Lower lobe of right lung (tissue), 2 donors: ENCODE measurements around the gene EMP1. TPM values are rescaled to one million over a fixed set of nuclear protein-coding genes. Genes with fewer than 3 reads are reported as not detected.
"Not testable (repeated sequence)": the region's sequence is repeated elsewhere in the genome, so short reads cannot be mapped to it uniquely, and the experiment has no call there.

Experiments
- ATAC-seq, 2 donors: fragments of 200-7000 bp; cut with Tn5 transposase; one replicate each; pipeline ENCODE4 v1.9.1; 2020 to 2022; ENCODE audit warnings: mild to moderate bottlenecking in 2 of 2, moderate library complexity in 2 of 2
- DNase-seq: peaks from one replicate; pipeline ENCODE4 v3.0.0-alpha.2; 2020
- H3K27ac ChIP-seq: fragments of 200-600 bp; one replicate; pipeline ENCODE4 v1.8.0; 2022
- H3K27me3 ChIP-seq: fragments of 200-600 bp; one replicate; pipeline ENCODE4 v1.8.0; 2022; ENCODE audit warnings: low read depth
- H3K36me3 ChIP-seq: fragments of 200-600 bp; one replicate; pipeline ENCODE4 v1.8.0; 2022; ENCODE audit warnings: mild to moderate bottlenecking
- H3K4me1 ChIP-seq: fragments of 200-600 bp; one replicate; pipeline ENCODE4 v1.8.0; 2022
- H3K4me3 ChIP-seq: fragments of 200-600 bp; one replicate; pipeline ENCODE4 v1.8.0; 2022; ENCODE audit warnings: mild to moderate bottlenecking
- H3K9me3 ChIP-seq: fragments of 200-600 bp; one replicate; pipeline ENCODE4 v1.8.0; 2022
- intact Hi-C: fragments of 100-400 bp; cut with DNase I; formaldehyde crosslinking; loops from one replicate; pipeline ENCODE4 v1.11.0; 2022
- total RNA-seq: library from RNA; stranded (reverse); fragmentation: NEBNext Ultra II Directional; extraction: Animal tissue kit (Norgen Biotek cat#: 25700); gene quantifications from one replicate; pipeline ENCODE4 v1.2.1, GENCODE V29; 2021
- TF ChIP-seq, protein P1 (sequence below): fragments of 200-600 bp; IDR thresholded peaks from one replicate; pipeline ENCODE4 v1.8.0; 2022; ENCODE audit warnings: antibody characterized with exemption, mild to moderate bottlenecking
- donor health status: DM: no; HTN: yes; CAD: no; lungs with severe emphysema.

EMP1 gene
- total RNA-seq, 1 donor from 2014 or later, result 195 TPM

DNA sequence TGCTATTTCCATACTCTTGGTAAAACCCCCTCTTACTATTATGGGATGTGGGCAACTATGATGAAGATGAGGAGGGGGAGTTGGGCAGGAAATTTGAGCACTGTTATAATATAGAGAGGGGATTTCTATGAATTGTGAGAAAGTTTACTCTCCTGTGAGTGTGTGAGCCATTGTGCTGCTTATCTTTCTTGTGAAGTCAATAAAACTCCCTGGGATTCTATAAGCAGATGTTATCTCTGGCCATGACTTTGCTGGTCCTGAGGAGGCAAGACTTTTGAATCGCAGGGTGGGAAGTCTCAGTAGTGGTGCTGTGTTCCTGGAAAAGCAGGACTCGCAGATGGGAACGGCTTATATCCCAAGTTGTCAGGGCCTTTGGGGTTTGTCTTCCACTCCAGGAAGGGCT, 62.2 kb downstream of the EMP1 start:
- peaks cover 8% of the 10 kb centered on the region for H3K4me1 ChIP-seq
- intact Hi-C loops, result no loop called here
- H3K27ac ChIP-seq, result no peak overlapping the region
- no peak overlapping the region for H3K4me3 ChIP-seq
- no peaks in the 10 kb centered on the region for H3K36me3 ChIP-seq
- no peak for DNase-seq
- no peaks in the 10 kb centered on the region for H3K27me3 ChIP-seq
- TF ChIP-seq, protein P1, sequence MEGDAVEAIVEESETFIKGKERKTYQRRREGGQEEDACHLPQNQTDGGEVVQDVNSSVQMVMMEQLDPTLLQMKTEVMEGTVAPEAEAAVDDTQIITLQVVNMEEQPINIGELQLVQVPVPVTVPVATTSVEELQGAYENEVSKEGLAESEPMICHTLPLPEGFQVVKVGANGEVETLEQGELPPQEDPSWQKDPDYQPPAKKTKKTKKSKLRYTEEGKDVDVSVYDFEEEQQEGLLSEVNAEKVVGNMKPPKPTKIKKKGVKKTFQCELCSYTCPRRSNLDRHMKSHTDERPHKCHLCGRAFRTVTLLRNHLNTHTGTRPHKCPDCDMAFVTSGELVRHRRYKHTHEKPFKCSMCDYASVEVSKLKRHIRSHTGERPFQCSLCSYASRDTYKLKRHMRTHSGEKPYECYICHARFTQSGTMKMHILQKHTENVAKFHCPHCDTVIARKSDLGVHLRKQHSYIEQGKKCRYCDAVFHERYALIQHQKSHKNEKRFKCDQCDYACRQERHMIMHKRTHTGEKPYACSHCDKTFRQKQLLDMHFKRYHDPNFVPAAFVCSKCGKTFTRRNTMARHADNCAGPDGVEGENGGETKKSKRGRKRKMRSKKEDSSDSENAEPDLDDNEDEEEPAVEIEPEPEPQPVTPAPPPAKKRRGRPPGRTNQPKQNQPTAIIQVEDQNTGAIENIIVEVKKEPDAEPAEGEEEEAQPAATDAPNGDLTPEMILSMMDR, result no peak
- ATAC-seq, result peak in 1 of 2 donors; percentile 13
- no peaks in the 10 kb centered on the region for H3K9me3 ChIP-seq

DNA sequence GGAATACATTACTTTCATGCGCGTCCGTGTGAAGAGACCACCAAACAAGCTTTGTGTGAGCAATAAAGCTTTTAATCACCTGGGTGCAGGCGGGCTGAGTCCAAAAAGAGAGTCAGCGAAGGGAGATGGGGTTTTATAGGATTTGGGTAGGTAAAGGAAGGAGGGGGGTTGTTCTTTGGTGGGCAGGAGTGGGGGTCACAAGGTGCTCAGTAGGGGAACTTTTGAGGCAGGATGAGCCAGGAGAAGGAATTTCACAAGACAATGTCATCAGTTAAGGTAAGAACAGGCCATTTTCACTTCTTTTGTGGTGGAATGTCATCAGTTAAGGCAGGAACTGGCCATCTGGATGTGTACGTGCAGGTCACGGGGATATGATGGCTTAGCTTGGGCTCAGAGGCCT, 63.1 kb downstream of the EMP1 start:
- H3K27me3 ChIP-seq, H3K9me3 ChIP-seq, ATAC-seq, H3K4me1 ChIP-seq, H3K4me3 ChIP-seq, H3K36me3 ChIP-seq, intact Hi-C loops, DNase-seq, H3K27ac ChIP-seq: not testable (repeated sequence)

DNA sequence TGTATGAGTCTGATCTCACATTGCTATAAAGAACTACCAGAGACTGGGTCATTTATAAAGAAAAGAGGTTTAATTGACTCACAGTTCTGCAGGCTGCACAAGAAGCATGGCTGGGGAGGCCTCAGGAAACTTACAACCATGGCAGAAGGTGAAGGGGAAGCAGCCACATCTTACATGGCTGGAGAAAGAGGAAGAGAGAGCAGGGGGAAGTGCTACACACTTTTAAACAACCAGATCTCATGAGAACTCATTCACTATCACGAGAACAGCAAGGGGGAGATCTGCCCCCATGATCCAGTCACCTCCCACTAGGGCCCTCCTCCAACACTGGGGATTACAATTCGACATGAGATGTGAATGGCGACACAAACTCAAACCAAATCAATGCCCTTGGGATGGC, 71.3 kb downstream of the EMP1 start:
- intact Hi-C loops, H3K27ac ChIP-seq, ATAC-seq, H3K27me3 ChIP-seq, H3K4me3 ChIP-seq, H3K36me3 ChIP-seq, DNase-seq, H3K4me1 ChIP-seq, H3K9me3 ChIP-seq: not testable (repeated sequence)

DNA sequence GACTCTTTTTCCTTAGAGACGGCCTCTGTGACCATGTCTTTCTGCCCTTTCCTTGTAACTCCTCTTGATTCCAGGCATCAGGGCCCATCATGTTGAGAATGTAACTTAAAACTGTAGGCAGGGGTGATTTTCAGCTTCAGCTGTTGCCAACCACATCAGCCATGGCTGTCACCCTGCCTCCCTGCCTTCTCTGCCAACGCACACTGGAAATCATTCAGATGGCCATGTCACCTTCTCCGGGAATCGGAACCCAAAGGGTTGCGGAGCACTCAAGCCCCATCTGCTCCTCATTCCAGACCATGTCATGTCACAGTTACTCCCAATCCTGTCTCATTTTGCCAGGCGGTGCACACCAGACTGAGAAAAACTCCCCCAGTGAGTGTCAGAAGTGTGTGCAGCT, 72.1 kb downstream of the EMP1 start:
- Histone ChIP-seq H3K4me1 (no peaks in the 10 kb centered on the region), H3K4me3 (no peak overlapping the region), H3K9me3 (no peaks in the 10 kb centered on the region), H3K27ac (no peak overlapping the region), H3K27me3 (no peaks in the 10 kb centered on the region), H3K36me3 (no peaks in the 10 kb centered on the region)
- intact Hi-C loops, result no loop called here
- ATAC-seq, result no peak
- no peak for DNase-seq
- TF ChIP-seq, protein P1, result no peak

Other genes starting within 250 kb of the EMP1 start
- not detected for gene GPRC5D, start 244.6 kb upstream of the EMP1 start, total RNA-seq
- gene HEBP1, start 196.5 kb upstream of the EMP1 start, total RNA-seq, result 72.7 TPM
- gene FAM234B, start 152.3 kb upstream of the EMP1 start, total RNA-seq, result 7.5 TPM
- not detected for gene GSG1, start 93.1 kb upstream of the EMP1 start, total RNA-seq